ENCODE measurements around the gene TOPAZ1. TPM values are rescaled to one million over a fixed set of nuclear protein-coding genes. Genes with fewer than 3 reads are reported as not detected.

The TOPAZ1 gene
- total and polyA plus RNA-seq, 2 experiments from 2014 or later, result not detected

DNA sequence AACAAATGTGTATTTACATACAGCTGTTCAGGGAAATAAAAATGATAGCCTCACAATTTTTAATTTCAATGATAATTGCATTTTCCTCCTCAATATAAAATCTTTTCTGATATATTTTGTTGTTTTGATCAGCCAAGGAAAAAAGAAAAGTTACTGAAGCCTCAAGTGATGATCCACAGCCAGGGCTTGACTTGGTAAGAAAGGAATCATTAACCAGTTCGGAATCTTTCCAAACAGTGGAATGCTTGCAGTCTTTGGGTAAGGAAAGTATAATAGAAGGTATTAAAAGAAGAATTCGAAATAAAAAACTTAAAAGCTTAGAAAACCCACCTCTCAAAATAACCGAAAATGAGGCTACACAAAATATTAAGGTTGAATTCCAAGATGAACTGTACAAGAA, 1.0 kb downstream of the TOPAZ1 start:
- Histone ChIP-seq H3K9me3 (ENCODE audit: low read depth) (no peaks in the 10 kb centered on the region), H3K9me2 (replicated peaks; ENCODE audit: insufficient read depth) (no peaks in the 10 kb centered on the region), H3K27me3 (no peaks in the 10 kb centered on the region), H3K4me1 (ENCODE audit: insufficient read depth) (peaks cover 2% of the 10 kb centered on the region), H3K27ac (no peak overlapping the region), H2AFZ (no peak overlapping the region), H3K36me3 (replicated peaks; ENCODE audit: insufficient read depth, low read depth) (no peaks in the 10 kb centered on the region), H3K4me3 (no peak overlapping the region), H3K79me2 (no peaks in the 10 kb centered on the region), H4K20me1 (ENCODE audit: insufficient read depth, poor library complexity, severe bottlenecking) (no peaks in the 10 kb centered on the region), H3K4me2 (no peak overlapping the region)
- TF ChIP-seq EZH2phosphoT487 (IDR thresholded peaks at IDR 0.05; ENCODE audit: low read depth, severe bottlenecking, unreplicated experiment), result no peak
- 72% methylated on average over 3 of the region's 3 CpGs for WGBS (ENCODE audit: low lambda C conversion rate, missing lambda C conversion rate)
- no peak for DNase-seq (ENCODE audit: low spot score)

DNA sequence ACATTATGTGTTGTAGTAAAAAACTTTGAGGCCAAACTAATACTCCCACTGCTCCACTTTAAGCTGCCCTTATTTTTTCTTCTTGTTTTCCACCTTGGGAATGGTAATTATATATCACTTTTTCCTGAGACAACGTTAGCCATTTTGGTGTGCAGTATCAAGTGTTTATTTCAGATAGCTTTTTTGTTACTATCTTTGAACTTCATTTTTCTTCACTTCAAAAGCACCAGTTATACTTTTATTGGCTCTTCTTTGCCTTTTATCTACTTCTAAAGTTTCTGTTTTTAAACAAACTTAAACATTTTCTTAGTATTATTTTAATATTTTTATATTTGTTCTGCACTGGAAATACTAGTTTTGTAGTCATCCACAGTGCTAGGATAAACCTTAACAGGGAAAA, 6.5 kb downstream of the TOPAZ1 start:
- no peak overlapping the region for H3K4me2 ChIP-seq
- DNase-seq (ENCODE audit: low spot score), result no peak
- H3K79me2 ChIP-seq, result no peaks in the 10 kb centered on the region
- no peak overlapping the region for H3K27ac ChIP-seq
- no peaks in the 10 kb centered on the region for H3K9me3 ChIP-seq (ENCODE audit: low read depth)
- no peaks in the 10 kb centered on the region for H3K9me2 ChIP-seq (replicated peaks; ENCODE audit: insufficient read depth)
- no peak overlapping the region for H3K4me3 ChIP-seq
- 78% methylated on average over 1 of the region's 1 CpG for WGBS (ENCODE audit: low lambda C conversion rate, missing lambda C conversion rate)
- H3K27me3 ChIP-seq, result no peaks in the 10 kb centered on the region
- no peaks in the 10 kb centered on the region for H3K4me1 ChIP-seq (ENCODE audit: insufficient read depth)
- no peaks in the 10 kb centered on the region for H3K36me3 ChIP-seq (replicated peaks; ENCODE audit: insufficient read depth, low read depth)
- no peaks in the 10 kb centered on the region for H4K20me1 ChIP-seq (ENCODE audit: insufficient read depth, poor library complexity, severe bottlenecking)
- no peak for TF ChIP-seq EZH2 (IDR thresholded peaks at IDR 0.05; ENCODE audit: borderline replicate concordance)
- TF ChIP-seq EZH2phosphoT487 (IDR thresholded peaks at IDR 0.05; ENCODE audit: low read depth, severe bottlenecking, unreplicated experiment), result no peak
- TF ChIP-seq, protein P1, sequence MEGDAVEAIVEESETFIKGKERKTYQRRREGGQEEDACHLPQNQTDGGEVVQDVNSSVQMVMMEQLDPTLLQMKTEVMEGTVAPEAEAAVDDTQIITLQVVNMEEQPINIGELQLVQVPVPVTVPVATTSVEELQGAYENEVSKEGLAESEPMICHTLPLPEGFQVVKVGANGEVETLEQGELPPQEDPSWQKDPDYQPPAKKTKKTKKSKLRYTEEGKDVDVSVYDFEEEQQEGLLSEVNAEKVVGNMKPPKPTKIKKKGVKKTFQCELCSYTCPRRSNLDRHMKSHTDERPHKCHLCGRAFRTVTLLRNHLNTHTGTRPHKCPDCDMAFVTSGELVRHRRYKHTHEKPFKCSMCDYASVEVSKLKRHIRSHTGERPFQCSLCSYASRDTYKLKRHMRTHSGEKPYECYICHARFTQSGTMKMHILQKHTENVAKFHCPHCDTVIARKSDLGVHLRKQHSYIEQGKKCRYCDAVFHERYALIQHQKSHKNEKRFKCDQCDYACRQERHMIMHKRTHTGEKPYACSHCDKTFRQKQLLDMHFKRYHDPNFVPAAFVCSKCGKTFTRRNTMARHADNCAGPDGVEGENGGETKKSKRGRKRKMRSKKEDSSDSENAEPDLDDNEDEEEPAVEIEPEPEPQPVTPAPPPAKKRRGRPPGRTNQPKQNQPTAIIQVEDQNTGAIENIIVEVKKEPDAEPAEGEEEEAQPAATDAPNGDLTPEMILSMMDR (IDR thresholded peaks at IDR 0.05; ENCODE audit: poor library complexity), result no peak
- no peak overlapping the region for H2AFZ ChIP-seq

DNA sequence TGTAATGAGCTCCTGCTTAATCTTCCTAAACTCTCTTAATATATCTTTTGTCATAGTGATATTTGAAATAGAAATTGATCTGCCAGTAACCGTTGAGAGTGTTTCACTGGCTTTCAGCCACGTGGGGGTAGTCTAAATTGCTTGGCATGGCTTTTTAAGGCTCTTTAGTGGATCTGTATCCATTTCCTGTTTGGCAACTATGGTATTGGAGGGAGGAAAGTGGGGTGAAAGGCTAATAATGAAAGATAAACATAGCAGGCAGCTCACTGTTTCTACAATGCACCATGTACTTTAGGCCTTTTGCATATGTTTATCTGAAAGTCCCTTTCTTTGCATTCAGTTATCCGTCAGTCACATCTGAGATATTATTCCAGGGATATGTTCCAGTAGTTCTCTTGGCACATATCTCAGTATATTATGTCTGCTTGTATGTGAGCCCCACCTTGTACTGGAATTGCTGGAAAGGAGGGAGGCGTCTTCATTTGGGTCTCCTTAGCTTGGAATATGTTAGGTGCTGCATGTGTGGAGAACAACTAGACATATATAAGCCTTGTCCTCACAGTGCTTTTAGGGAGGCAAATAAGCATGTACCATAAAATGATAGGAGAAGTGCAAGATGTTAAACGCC, 10.8 kb downstream of the TOPAZ1 start:
- Histone ChIP-seq H4K20me1 (ENCODE audit: insufficient read depth, poor library complexity, severe bottlenecking) (no peaks in the 10 kb centered on the region), H3K4me3 (no peak overlapping the region), H3K79me2 (no peaks in the 10 kb centered on the region), H3K9me2 (replicated peaks; ENCODE audit: insufficient read depth) (no peaks in the 10 kb centered on the region), H3K27me3 (no peaks in the 10 kb centered on the region), H3K9me3 (ENCODE audit: low read depth) (no peaks in the 10 kb centered on the region), H3K36me3 (replicated peaks; ENCODE audit: insufficient read depth, low read depth) (no peaks in the 10 kb centered on the region), H3K4me2 (no peak overlapping the region), H3K4me1 (ENCODE audit: insufficient read depth) (no peaks in the 10 kb centered on the region), H3K27ac (no peak overlapping the region), H2AFZ (no peak overlapping the region)
- DNase-seq (ENCODE audit: low spot score), result no peak
- TF ChIP-seq EZH2phosphoT487 (IDR thresholded peaks at IDR 0.05; ENCODE audit: low read depth, severe bottlenecking, unreplicated experiment) (no peak), EZH2 (IDR thresholded peaks at IDR 0.05; ENCODE audit: borderline replicate concordance) (no peak)
- TF ChIP-seq, protein P1 (IDR thresholded peaks at IDR 0.05; ENCODE audit: poor library complexity), result peak; percentile 21
- 57% methylated on average over 5 of the region's 5 CpGs for WGBS (ENCODE audit: low lambda C conversion rate, missing lambda C conversion rate)

DNA sequence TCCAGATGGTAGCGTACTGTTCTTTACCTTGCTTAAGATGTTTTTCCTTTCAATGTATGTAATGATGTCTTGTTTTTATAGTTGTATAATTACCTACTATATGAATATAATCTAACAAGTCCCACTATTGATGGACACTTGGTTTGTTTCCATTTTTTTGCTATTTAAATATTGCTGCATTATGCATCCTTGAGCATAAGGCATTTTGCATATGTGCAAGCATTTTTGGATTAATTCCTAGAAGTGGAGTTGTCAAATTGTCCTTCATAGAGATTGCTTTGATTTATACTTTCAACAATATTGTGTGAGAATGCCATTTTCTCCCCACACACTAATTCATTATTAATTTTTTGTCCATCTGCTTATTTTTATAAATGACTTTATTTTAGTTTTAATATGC, 17.7 kb downstream of the TOPAZ1 start:
- H2AFZ ChIP-seq, result no peak overlapping the region
- no peak for TF ChIP-seq EZH2 (IDR thresholded peaks at IDR 0.05; ENCODE audit: borderline replicate concordance)
- TF ChIP-seq, protein P1 (IDR thresholded peaks at IDR 0.05; ENCODE audit: poor library complexity), result no peak
- H3K36me3 ChIP-seq (replicated peaks; ENCODE audit: insufficient read depth, low read depth), result no peaks in the 10 kb centered on the region
- no peaks in the 10 kb centered on the region for H3K9me3 ChIP-seq (ENCODE audit: low read depth)
- H3K4me2 ChIP-seq, result no peak overlapping the region
- no peaks in the 10 kb centered on the region for H3K27me3 ChIP-seq
- H3K9me2 ChIP-seq (replicated peaks; ENCODE audit: insufficient read depth), result no peaks in the 10 kb centered on the region
- H3K4me3 ChIP-seq, result no peak overlapping the region
- no peak overlapping the region for H3K27ac ChIP-seq
- no peaks in the 10 kb centered on the region for H3K79me2 ChIP-seq
- WGBS (ENCODE audit: low lambda C conversion rate, missing lambda C conversion rate), result 100% methylated on average over 1 of the region's 1 CpG
- DNase-seq (ENCODE audit: low spot score), result no peak
- no peaks in the 10 kb centered on the region for H4K20me1 ChIP-seq (ENCODE audit: insufficient read depth, poor library complexity, severe bottlenecking)
- H3K4me1 ChIP-seq (ENCODE audit: insufficient read depth), result no peaks in the 10 kb centered on the region

All from hepatocyte (in vitro differentiated cells).